GM23338 (cell line): Measurements from ENCODE around the gene CCDC73. TPM values are rescaled to one million over a fixed set of nuclear protein-coding genes. Genes with fewer than 3 reads are reported as not detected.
A peak's percentile ranks its signal among the peaks of the same experiment; 100 is the strongest.

ENCODE experiments used
- ATAC-seq: fragments of 200-7000 bp; cut with Tn5 transposase; 3 replicates; pipeline ENCODE4 v1.9.1; 2020
- DNase-seq: peaks from one replicate; pipeline ENCODE4 v3.0.0-alpha.2; 2015; ENCODE audit warnings: low spot score
- H2AFZ ChIP-seq: fragments of 200-600 bp; sonication (generic); 2 replicates; pipeline ENCODE4 v1.8.0; 2016; ENCODE audit warnings: antibody characterized with exemption, mild to moderate bottlenecking, moderate library complexity
- H3F3A ChIP-seq: fragments of 200-600 bp; sonication (generic); replicated peaks from 2 replicates; pipeline ENCODE4 v1.8.0; 2017; ENCODE audit warnings: antibody characterized with exemption, mixed run types, low read depth
- H3K27ac ChIP-seq: fragments of 200-600 bp; sonication (generic); 2 replicates; pipeline ENCODE4 v1.6.1; 2016; ENCODE audit warnings: low read depth
- H3K27me3 ChIP-seq: fragments of 200-600 bp; sonication (generic); 2 replicates; pipeline ENCODE4 v1.8.0; 2016; ENCODE audit warnings: mild to moderate bottlenecking, mixed run types, moderate library complexity; ENCODE audit not compliant: insufficient read depth
- H3K36me3 ChIP-seq: fragments of 200-600 bp; sonication (generic); 2 replicates; pipeline ENCODE4 v1.8.0; 2016; ENCODE audit warnings: mild to moderate bottlenecking; ENCODE audit not compliant: insufficient read depth
- H3K4me1 ChIP-seq: fragments of 200-600 bp; sonication (generic); 2 replicates; pipeline ENCODE4 v1.8.0; 2016; ENCODE audit warnings: mild to moderate bottlenecking, moderate library complexity; ENCODE audit not compliant: insufficient read depth
- H3K4me2 ChIP-seq: fragments of 200-600 bp; sonication (generic); 2 replicates; pipeline ENCODE4 v1.7.1; 2017; ENCODE audit warnings: mixed run types
- H3K4me3 ChIP-seq: fragments of 200-600 bp; sonication (generic); 2 replicates; pipeline ENCODE4 v1.6.1; 2016; ENCODE audit warnings: mixed run types
- H3K79me2 ChIP-seq: fragments of 200-600 bp; sonication (generic); replicated peaks from 2 replicates; pipeline ENCODE4 v1.8.0; 2017; ENCODE audit warnings: mild to moderate bottlenecking; ENCODE audit not compliant: insufficient read depth
- H3K9me2 ChIP-seq: fragments of 200-600 bp; sonication (generic); 2 replicates; pipeline ENCODE4 v1.8.0; 2017; ENCODE audit not compliant: insufficient read depth
- H4K20me1 ChIP-seq: fragments of 200-600 bp; sonication (generic); replicated peaks from 2 replicates; pipeline ENCODE4 v1.8.0; 2017; ENCODE audit warnings: mild to moderate bottlenecking; ENCODE audit not compliant: insufficient read depth
- H3K27ac Mint-ChIP-seq: 2 replicates; pipeline ENCODE4 v1.8.0; 2020; ENCODE audit warnings: inconsistent platforms, mild to moderate bottlenecking, moderate library complexity, mixed read lengths
- H3K27me3 Mint-ChIP-seq: 3 replicates; pipeline ENCODE4 v1.8.0; 2022; ENCODE audit warnings: low read depth, mild to moderate bottlenecking, moderate library complexity, mixed read lengths, inconsistent platforms; ENCODE audit not compliant: insufficient read depth, poor library complexity
- H3K36me3 Mint-ChIP-seq: 3 replicates; pipeline ENCODE4 v1.8.0; 2021; ENCODE audit warnings: low read depth, mild to moderate bottlenecking, inconsistent platforms, moderate library complexity, mixed read lengths
- H3K4me1 Mint-ChIP-seq: 3 replicates; pipeline ENCODE4 v1.8.0; 2020; ENCODE audit warnings: mild to moderate bottlenecking, inconsistent platforms, mixed read lengths
- H3K4me3 Mint-ChIP-seq: 3 replicates; pipeline ENCODE4 v1.8.0; 2021; ENCODE audit warnings: moderate library complexity, mild to moderate bottlenecking, inconsistent platforms, mixed read lengths
- H3K9me3 Mint-ChIP-seq: 3 replicates; pipeline ENCODE4 v1.8.0; 2020; ENCODE audit warnings: moderate library complexity, mild to moderate bottlenecking, inconsistent platforms, mixed read lengths
- CREB1 ChIP-seq: fragments of 250-450 bp; sonication (Bioruptor Pico); IDR thresholded peaks from 2 replicates; pipeline ENCODE4 v1.5.0; 2020; ENCODE audit warnings: low read depth, mild to moderate bottlenecking, moderate library complexity
- EZH2 ChIP-seq: fragments of 200-600 bp; sonication (generic); IDR thresholded peaks from one replicate; pipeline ENCODE4 v1.8.0; 2017; ENCODE audit warnings: antibody characterized with exemption, mild to moderate bottlenecking, low read depth; ENCODE audit not compliant: unreplicated experiment
- EZH2phosphoT487 ChIP-seq: fragments of 200-600 bp; sonication (generic); IDR thresholded peaks from one replicate; pipeline ENCODE4 v1.8.1; 2018; ENCODE audit warnings: antibody characterized with exemption; ENCODE audit not compliant: unreplicated experiment
- JUNB ChIP-seq: IDR thresholded peaks from one replicate; pipeline ENCODE4 v1.6.1; 2016; ENCODE audit warnings: antibody characterized with exemption; ENCODE audit not compliant: unreplicated experiment
- NANOG ChIP-seq: IDR thresholded peaks from 2 replicates; pipeline ENCODE4 v1.6.1; 2016; ENCODE audit warnings: antibody characterized with exemption, borderline replicate concordance
- POLR2AphosphoS5 ChIP-seq: IDR thresholded peaks from 2 replicates; pipeline ENCODE4 v1.6.1; 2016; ENCODE audit warnings: antibody characterized with exemption, low read depth
- STAT1 ChIP-seq: IDR thresholded peaks from one replicate; pipeline ENCODE4 v1.6.1; 2016; ENCODE audit warnings: antibody characterized with exemption; ENCODE audit not compliant: unreplicated experiment
- ZNF114 ChIP-seq: fragments of 250-450 bp; sonication (Bioruptor Pico); IDR thresholded peaks from 2 replicates; pipeline ENCODE4 v1.5.0; 2020; ENCODE audit warnings: mild to moderate bottlenecking, moderate library complexity
- ZNF331 ChIP-seq: fragments of 250-450 bp; sonication (Bioruptor Pico); IDR thresholded peaks from 2 replicates; pipeline ENCODE4 v1.5.0; 2020; ENCODE audit warnings: low read depth, mild to moderate bottlenecking, moderate library complexity
- polyA plus RNA-seq: library from polyadenylated mRNA; unstranded; fragments of >200 nt; fragmentation: Nextera tagmentation; extraction: Ambion mirVana; gene quantifications from 2 replicates; pipeline ENCODE4 v1.2.1, GENCODE V29; 2016
- total RNA-seq: library from RNA; depleted of rRNA; stranded (reverse); fragments of >200 nt; shearing (Covaris generic); gene quantifications from 2 replicates; pipeline ENCODE4 v1.2.3, GENCODE V29; 2014
- TF ChIP-seq, protein P1 (sequence below): IDR thresholded peaks from 2 replicates; pipeline ENCODE4 v1.6.1; 2016; ENCODE audit warnings: antibody characterized with exemption
- TF ChIP-seq, protein P2 (sequence below): fragments of 250-450 bp; sonication (Bioruptor Pico); IDR thresholded peaks from 2 replicates; pipeline ENCODE4 v1.5.0; 2020; ENCODE audit warnings: mild to moderate bottlenecking, moderate library complexity
- TF ChIP-seq, protein P3 (sequence below), 2 experiments: fragments of 200-600 bp in 1 of 2; sonication (generic) in 1 of 2; conservative IDR thresholded peaks; 2 replicates each; pipeline versions ENCODE4 v1.5.1 to v1.6.1; 2016 to 2017; ENCODE audit warnings: antibody characterized with exemption in 2 of 2, low read depth in 2 of 2, mild to moderate bottlenecking in 2 of 2, moderate library complexity in 1 of 2
- TF ChIP-seq, protein P4 (sequence below): IDR thresholded peaks from one replicate; pipeline ENCODE4 v1.6.1; 2018; ENCODE audit warnings: antibody characterized with exemption; ENCODE audit not compliant: unreplicated experiment

The CCDC73 gene
- total and polyA plus RNA-seq, 2 experiments from 2014 or later: 0.06 TPM; not detected in 1

DNA sequence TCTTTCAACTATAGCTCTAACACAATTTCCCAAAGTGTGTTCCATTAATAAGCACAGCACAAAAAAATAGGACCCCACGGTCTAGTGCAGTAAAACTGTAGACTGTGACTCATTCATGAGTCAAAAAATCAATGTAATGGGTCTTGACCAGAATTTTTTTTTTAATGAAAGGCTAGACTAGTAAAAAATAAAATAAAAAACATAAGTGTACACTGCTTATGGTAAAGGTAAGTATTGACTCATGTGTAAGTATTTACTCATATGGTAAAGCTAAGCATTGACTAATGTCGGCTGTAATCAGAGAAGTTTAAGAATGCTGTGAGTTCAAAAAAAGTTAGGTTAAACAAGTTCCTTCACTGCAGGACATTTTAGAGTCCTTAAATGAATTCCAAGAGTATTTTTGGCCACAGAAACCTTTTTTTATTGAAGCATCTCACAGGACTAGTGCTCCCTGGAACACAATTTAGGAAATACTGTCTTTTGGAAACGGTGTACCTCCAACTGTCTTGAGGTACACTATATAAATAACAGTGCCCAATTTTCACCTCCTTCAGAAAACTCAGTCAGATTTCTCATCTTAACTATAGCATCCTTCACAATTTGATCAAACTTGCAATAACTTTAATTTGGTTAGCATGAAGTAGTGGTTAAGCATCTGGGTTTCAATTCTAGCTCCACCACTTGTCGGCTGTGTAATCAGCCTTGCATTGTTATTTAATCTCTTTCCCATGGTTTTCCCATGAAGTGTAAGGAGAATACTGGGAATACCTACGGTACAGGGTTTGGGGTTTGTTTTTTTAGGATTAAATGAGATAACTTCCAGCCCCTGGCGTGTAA lies 2.1 kb downstream of the CCDC73 start:
- Histone ChIP-seq H4K20me1 (no peaks in the 10 kb centered on the region), H3K27me3 (no peaks in the 10 kb centered on the region), H2AFZ (no peak overlapping the region), H3K36me3 (no peaks in the 10 kb centered on the region), H3F3A (no peaks in the 10 kb centered on the region), H3K4me3 (peak overlapping the region; percentile 20; the same call in 1 of the 2 replicates), H3K9me2 (no peaks in the 10 kb centered on the region), H3K4me1 (no peaks in the 10 kb centered on the region), H3K4me2 (peak overlapping the region; percentile 52; the same call in 1 of the 2 replicates), H3K79me2 (no peaks in the 10 kb centered on the region), H3K27ac (no peak overlapping the region)
- peak; percentile 65 for ATAC-seq
- Mint-ChIP-seq H3K4me3 (0 out of 3 replicates have a peak overlapping the region, but pooled peaks have one; percentile 28), H3K27me3 (no peaks in the 10 kb centered on the region), H3K36me3 (no peaks in the 10 kb centered on the region), H3K4me1 (no peaks in the 10 kb centered on the region; the same call in 2 of the 3 replicates), H3K27ac (no peak overlapping the region), H3K9me3 (no peaks in the 10 kb centered on the region)
- TF ChIP-seq, protein P1, sequence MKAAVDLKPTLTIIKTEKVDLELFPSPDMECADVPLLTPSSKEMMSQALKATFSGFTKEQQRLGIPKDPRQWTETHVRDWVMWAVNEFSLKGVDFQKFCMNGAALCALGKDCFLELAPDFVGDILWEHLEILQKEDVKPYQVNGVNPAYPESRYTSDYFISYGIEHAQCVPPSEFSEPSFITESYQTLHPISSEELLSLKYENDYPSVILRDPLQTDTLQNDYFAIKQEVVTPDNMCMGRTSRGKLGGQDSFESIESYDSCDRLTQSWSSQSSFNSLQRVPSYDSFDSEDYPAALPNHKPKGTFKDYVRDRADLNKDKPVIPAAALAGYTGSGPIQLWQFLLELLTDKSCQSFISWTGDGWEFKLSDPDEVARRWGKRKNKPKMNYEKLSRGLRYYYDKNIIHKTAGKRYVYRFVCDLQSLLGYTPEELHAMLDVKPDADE: no peak
- TF ChIP-seq NANOG: no peak
- TF ChIP-seq, protein P2, sequence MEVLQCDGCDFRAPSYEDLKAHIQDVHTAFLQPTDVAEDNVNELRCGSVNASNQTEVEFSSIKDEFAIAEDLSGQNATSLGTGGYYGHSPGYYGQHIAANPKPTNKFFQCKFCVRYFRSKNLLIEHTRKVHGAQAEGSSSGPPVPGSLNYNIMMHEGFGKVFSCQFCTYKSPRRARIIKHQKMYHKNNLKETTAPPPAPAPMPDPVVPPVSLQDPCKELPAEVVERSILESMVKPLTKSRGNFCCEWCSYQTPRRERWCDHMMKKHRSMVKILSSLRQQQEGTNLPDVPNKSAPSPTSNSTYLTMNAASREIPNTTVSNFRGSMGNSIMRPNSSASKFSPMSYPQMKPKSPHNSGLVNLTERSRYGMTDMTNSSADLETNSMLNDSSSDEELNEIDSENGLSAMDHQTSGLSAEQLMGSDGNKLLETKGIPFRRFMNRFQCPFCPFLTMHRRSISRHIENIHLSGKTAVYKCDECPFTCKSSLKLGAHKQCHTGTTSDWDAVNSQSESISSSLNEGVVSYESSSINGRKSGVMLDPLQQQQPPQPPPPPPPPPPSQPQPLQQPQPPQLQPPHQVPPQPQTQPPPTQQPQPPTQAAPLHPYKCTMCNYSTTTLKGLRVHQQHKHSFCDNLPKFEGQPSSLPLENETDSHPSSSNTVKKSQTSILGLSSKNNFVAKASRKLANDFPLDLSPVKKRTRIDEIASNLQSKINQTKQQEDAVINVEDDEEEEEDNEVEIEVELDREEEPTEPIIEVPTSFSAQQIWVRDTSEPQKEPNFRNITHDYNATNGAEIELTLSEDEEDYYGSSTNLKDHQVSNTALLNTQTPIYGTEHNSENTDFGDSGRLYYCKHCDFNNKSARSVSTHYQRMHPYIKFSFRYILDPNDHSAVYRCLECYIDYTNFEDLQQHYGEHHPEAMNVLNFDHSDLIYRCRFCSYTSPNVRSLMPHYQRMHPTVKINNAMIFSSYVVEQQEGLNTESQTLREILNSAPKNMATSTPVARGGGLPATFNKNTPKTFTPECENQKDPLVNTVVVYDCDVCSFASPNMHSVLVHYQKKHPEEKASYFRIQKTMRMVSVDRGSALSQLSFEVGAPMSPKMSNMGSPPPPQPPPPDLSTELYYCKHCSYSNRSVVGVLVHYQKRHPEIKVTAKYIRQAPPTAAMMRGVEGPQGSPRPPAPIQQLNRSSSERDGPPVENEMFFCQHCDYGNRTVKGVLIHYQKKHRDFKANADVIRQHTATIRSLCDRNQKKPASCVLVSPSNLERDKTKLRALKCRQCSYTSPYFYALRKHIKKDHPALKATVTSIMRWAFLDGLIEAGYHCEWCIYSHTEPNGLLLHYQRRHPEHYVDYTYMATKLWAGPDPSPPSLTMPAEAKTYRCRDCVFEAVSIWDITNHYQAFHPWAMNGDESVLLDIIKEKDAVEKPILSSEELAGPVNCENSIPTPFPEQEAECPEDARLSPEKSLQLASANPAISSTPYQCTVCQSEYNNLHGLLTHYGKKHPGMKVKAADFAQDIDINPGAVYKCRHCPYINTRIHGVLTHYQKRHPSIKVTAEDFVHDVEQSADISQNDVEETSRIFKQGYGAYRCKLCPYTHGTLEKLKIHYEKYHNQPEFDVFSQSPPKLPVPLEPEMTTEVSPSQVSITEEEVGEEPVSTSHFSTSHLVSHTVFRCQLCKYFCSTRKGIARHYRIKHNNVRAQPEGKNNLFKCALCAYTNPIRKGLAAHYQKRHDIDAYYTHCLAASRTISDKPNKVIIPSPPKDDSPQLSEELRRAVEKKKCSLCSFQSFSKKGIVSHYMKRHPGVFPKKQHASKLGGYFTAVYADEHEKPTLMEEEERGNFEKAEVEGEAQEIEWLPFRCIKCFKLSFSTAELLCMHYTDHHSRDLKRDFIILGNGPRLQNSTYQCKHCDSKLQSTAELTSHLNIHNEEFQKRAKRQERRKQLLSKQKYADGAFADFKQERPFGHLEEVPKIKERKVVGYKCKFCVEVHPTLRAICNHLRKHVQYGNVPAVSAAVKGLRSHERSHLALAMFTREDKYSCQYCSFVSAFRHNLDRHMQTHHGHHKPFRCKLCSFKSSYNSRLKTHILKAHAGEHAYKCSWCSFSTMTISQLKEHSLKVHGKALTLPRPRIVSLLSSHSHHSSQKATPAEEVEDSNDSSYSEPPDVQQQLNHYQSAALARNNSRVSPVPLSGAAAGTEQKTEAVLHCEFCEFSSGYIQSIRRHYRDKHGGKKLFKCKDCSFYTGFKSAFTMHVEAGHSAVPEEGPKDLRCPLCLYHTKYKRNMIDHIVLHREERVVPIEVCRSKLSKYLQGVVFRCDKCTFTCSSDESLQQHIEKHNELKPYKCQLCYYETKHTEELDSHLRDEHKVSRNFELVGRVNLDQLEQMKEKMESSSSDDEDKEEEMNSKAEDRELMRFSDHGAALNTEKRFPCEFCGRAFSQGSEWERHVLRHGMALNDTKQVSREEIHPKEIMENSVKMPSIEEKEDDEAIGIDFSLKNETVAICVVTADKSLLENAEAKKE: no peak
- TF ChIP-seq POLR2AphosphoS5: no peak
- TF ChIP-seq, protein P3, sequence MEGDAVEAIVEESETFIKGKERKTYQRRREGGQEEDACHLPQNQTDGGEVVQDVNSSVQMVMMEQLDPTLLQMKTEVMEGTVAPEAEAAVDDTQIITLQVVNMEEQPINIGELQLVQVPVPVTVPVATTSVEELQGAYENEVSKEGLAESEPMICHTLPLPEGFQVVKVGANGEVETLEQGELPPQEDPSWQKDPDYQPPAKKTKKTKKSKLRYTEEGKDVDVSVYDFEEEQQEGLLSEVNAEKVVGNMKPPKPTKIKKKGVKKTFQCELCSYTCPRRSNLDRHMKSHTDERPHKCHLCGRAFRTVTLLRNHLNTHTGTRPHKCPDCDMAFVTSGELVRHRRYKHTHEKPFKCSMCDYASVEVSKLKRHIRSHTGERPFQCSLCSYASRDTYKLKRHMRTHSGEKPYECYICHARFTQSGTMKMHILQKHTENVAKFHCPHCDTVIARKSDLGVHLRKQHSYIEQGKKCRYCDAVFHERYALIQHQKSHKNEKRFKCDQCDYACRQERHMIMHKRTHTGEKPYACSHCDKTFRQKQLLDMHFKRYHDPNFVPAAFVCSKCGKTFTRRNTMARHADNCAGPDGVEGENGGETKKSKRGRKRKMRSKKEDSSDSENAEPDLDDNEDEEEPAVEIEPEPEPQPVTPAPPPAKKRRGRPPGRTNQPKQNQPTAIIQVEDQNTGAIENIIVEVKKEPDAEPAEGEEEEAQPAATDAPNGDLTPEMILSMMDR (conservative IDR thresholded peaks at IDR 0.05; ENCODE audit: low read depth in 2 of 2): no peak
- TF ChIP-seq STAT1: no peak
- TF ChIP-seq ZNF331 (CRISPR knock-in tag): no peak
- TF ChIP-seq CREB1 (CRISPR knock-in tag): no peak
- no peak for TF ChIP-seq ZNF114 (CRISPR knock-in tag)
- no peak for TF ChIP-seq EZH2
- TF ChIP-seq, protein P4, sequence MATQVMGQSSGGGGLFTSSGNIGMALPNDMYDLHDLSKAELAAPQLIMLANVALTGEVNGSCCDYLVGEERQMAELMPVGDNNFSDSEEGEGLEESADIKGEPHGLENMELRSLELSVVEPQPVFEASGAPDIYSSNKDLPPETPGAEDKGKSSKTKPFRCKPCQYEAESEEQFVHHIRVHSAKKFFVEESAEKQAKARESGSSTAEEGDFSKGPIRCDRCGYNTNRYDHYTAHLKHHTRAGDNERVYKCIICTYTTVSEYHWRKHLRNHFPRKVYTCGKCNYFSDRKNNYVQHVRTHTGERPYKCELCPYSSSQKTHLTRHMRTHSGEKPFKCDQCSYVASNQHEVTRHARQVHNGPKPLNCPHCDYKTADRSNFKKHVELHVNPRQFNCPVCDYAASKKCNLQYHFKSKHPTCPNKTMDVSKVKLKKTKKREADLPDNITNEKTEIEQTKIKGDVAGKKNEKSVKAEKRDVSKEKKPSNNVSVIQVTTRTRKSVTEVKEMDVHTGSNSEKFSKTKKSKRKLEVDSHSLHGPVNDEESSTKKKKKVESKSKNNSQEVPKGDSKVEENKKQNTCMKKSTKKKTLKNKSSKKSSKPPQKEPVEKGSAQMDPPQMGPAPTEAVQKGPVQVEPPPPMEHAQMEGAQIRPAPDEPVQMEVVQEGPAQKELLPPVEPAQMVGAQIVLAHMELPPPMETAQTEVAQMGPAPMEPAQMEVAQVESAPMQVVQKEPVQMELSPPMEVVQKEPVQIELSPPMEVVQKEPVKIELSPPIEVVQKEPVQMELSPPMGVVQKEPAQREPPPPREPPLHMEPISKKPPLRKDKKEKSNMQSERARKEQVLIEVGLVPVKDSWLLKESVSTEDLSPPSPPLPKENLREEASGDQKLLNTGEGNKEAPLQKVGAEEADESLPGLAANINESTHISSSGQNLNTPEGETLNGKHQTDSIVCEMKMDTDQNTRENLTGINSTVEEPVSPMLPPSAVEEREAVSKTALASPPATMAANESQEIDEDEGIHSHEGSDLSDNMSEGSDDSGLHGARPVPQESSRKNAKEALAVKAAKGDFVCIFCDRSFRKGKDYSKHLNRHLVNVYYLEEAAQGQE: no peak
- no peak for TF ChIP-seq JUNB
- TF ChIP-seq EZH2phosphoT487: no peak
- DNase-seq: no peak
